Gastroesophageal sphincter (tissue), 3 donors: ENCODE results near the gene EPS8L3.

Source experiments
- POLR2A ChIP-seq, 2 donors: fragments of 450-650 bp; IDR thresholded peaks; one replicate each; pipeline ENCODE4 v1.6.1; 2017; ENCODE audit warnings: antibody characterized with exemption in 2 of 2, mild to moderate bottlenecking in 2 of 2, moderate library complexity in 1 of 2
- POLR2AphosphoS5 ChIP-seq: sonication (generic); formaldehyde crosslinking; IDR thresholded peaks from one replicate; pipeline ENCODE4 v1.6.1; 2017; ENCODE audit warnings: antibody characterized with exemption
- TF ChIP-seq, protein P1 (sequence below), 4 experiments: fragments of 200-600 bp in 2 of 4; fragments of 450-650 bp in 2 of 4; sonication (generic) in 1 of 4; IDR thresholded peaks; one replicate each; pipeline ENCODE4 v1.5.1; 2017 to 2019; ENCODE audit warnings: antibody characterized with exemption in 4 of 4, mild to moderate bottlenecking in 2 of 4, moderate library complexity in 2 of 4

DNA sequence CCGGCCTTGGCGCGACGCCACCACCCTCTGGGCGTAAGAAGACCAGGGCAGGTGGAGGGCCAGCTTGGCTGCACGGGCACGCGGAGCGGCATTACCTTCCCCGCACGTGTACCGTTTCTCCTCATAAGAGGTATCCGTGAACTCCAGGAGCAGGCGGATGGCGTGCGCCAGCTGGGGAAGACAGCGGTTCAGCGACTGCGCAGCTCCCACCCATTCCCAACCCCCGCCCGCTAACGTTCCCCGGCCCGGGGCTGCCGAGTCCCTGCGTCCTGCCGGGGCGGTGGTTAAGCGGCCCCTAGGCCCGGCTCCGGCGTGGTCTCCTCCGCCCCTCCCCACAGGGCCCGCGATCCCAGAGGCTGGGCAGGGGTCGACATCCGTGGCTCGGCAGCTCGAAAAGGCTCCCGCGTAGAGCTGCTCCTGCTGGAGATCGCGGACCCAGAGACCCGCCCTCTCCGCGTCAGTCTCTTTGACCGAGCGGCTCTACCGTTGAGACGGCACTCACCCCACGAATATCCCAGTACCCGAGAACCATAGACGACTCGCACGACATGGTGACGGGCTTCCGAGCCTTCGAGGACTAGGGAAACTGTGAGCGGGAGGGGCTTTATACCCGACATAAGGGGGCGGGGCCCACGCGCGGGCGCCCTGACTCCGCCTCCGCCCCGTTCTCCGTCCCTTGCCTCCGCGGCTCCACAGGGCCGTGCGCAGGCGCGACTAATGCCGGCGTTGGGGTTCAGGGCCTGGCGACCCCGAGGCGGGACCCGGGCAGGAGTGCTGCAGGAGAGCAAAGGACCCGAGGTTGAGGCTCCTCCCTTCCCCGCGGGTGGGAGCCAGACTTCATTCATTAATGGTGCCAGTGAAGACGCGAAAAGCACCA lies 23.7 kb downstream of the EPS8L3 start:
- peak; percentile 74 to 92 for TF ChIP-seq POLR2A (IDR thresholded peaks at IDR 0.05)
- TF ChIP-seq, protein P1, sequence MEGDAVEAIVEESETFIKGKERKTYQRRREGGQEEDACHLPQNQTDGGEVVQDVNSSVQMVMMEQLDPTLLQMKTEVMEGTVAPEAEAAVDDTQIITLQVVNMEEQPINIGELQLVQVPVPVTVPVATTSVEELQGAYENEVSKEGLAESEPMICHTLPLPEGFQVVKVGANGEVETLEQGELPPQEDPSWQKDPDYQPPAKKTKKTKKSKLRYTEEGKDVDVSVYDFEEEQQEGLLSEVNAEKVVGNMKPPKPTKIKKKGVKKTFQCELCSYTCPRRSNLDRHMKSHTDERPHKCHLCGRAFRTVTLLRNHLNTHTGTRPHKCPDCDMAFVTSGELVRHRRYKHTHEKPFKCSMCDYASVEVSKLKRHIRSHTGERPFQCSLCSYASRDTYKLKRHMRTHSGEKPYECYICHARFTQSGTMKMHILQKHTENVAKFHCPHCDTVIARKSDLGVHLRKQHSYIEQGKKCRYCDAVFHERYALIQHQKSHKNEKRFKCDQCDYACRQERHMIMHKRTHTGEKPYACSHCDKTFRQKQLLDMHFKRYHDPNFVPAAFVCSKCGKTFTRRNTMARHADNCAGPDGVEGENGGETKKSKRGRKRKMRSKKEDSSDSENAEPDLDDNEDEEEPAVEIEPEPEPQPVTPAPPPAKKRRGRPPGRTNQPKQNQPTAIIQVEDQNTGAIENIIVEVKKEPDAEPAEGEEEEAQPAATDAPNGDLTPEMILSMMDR (IDR thresholded peaks at IDR 0.05), result peak in 1 of 4 experiments; percentile 8
- TF ChIP-seq POLR2AphosphoS5, result peak; percentile 92
